Nephron progenitor cell (in vitro differentiated cells): ENCODE data around the gene CUL7.
A peak's percentile ranks its signal among the peaks of the same experiment; 100 is the strongest.

Experiments used
- DNase-seq: peaks from one replicate; pipeline ENCODE4 v3.0.0; 2021
- H3K27ac Mint-ChIP-seq: 2 replicates; pipeline ENCODE4 v1.8.0; 2021; ENCODE audit warnings: mild to moderate bottlenecking, moderate library complexity, mixed read lengths
- H3K27me3 Mint-ChIP-seq: 2 replicates; pipeline ENCODE4 v1.8.0; 2021; ENCODE audit warnings: mild to moderate bottlenecking, low read depth, mixed read lengths; ENCODE audit not compliant: poor library complexity
- H3K36me3 Mint-ChIP-seq: 2 replicates; pipeline ENCODE4 v1.8.0; 2021; ENCODE audit warnings: low read depth, mixed read lengths
- H3K4me1 Mint-ChIP-seq: 2 replicates; pipeline ENCODE4 v1.8.0; 2021; ENCODE audit warnings: mixed read lengths
- H3K4me3 Mint-ChIP-seq: 2 replicates; pipeline ENCODE4 v1.8.0; 2021; ENCODE audit warnings: mild to moderate bottlenecking, moderate library complexity, mixed read lengths
- H3K9me3 Mint-ChIP-seq: 2 replicates; pipeline ENCODE4 v1.8.0; 2021; ENCODE audit warnings: mild to moderate bottlenecking, moderate library complexity, mixed read lengths
- TF ChIP-seq, protein P1 (sequence below): fragments of 200-600 bp; sonication (generic); IDR thresholded peaks from 2 replicates; pipeline ENCODE4 v1.5.0; 2021; ENCODE audit warnings: antibody characterized with exemption

The CUL7 gene

GRCh38 chr6:43090559-43090956, 36.9 kb upstream of the CUL7 start:
- Mint-ChIP-seq H3K4me1 (peaks cover 87% of the 10 kb centered on the region), H3K4me3 (peak overlapping the region; percentile 66)

GRCh38 chr6:43089874-43090558, 36.4 kb upstream of the CUL7 start:
- Mint-ChIP-seq H3K4me3 (peak overlapping the region; percentile 66), H3K27ac (peak overlapping the region; percentile 99), H3K36me3 (no peaks in the 10 kb centered on the region), H3K4me1 (peaks cover 83% of the 10 kb centered on the region), H3K27me3 (no peaks in the 10 kb centered on the region), H3K9me3 (no peaks in the 10 kb centered on the region)
- TF ChIP-seq, protein P1, sequence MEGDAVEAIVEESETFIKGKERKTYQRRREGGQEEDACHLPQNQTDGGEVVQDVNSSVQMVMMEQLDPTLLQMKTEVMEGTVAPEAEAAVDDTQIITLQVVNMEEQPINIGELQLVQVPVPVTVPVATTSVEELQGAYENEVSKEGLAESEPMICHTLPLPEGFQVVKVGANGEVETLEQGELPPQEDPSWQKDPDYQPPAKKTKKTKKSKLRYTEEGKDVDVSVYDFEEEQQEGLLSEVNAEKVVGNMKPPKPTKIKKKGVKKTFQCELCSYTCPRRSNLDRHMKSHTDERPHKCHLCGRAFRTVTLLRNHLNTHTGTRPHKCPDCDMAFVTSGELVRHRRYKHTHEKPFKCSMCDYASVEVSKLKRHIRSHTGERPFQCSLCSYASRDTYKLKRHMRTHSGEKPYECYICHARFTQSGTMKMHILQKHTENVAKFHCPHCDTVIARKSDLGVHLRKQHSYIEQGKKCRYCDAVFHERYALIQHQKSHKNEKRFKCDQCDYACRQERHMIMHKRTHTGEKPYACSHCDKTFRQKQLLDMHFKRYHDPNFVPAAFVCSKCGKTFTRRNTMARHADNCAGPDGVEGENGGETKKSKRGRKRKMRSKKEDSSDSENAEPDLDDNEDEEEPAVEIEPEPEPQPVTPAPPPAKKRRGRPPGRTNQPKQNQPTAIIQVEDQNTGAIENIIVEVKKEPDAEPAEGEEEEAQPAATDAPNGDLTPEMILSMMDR, result no peak
- no peak for DNase-seq

More at GRCh38 chr6:43090559-43090956, 36.9 kb upstream of the CUL7 start:
- no peaks in the 10 kb centered on the region for H3K36me3 Mint-ChIP-seq
- TF ChIP-seq, protein P1, result no peak
- H3K27me3 Mint-ChIP-seq, result no peaks in the 10 kb centered on the region
- H3K27ac Mint-ChIP-seq, result peak overlapping the region; percentile 99
- H3K9me3 Mint-ChIP-seq, result no peaks in the 10 kb centered on the region
- no peak for DNase-seq

DNA sequence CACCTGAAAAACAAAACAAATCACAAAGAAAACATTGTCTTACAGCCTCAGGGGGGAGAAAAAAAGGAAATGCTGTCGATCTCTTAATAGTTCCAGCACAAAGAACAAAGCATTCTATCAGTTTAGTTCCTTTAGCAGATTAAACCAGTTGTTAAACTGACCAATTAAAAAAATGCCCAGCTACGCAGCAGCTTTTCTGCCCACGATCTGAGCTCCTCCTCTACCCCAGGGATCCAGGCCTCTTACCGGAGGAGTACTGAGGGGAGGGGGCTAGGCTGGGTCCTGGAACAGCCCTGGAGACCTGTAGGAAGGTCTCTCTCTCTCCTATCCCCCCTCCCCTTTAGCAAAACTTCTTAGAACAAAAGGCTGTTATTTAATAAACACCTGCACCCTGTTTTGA, 35.8 kb upstream of the CUL7 start:
- TF ChIP-seq, protein P1, result no peak
- Mint-ChIP-seq H3K27ac (peak overlapping the region; percentile 99), H3K27me3 (no peaks in the 10 kb centered on the region), H3K4me3 (peak overlapping the region; percentile 47), H3K4me1 (peaks cover 86% of the 10 kb centered on the region), H3K36me3 (no peaks in the 10 kb centered on the region), H3K9me3 (no peaks in the 10 kb centered on the region)
- no peak for DNase-seq

DNA sequence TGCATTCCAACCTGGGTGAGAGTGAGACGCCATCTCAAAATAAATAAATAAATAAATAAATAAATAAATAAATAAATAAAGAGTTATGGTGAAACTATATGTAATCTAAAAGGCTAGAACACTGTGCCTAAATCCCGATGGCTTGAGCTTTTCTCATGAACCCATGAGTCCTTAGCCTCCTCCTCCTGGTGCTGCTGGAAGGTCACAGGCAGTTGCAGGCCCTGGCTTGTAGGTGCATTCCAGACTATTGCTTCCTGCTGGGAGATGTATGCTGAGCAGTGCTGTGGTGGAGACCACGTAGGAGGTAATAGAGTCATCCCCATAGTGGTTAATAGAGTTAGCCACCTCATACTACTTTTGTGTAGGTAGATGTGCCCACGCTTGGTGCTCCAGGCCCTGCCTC, 35.0 kb upstream of the CUL7 start:
- Mint-ChIP-seq H3K4me3 (peak overlapping the region; percentile 47), H3K27me3 (no peaks in the 10 kb centered on the region), H3K4me1 (peaks cover 84% of the 10 kb centered on the region), H3K9me3 (no peaks in the 10 kb centered on the region), H3K27ac (peak overlapping the region; percentile 99), H3K36me3 (no peaks in the 10 kb centered on the region)
- TF ChIP-seq, protein P1, result no peak
- no peak for DNase-seq

DNA sequence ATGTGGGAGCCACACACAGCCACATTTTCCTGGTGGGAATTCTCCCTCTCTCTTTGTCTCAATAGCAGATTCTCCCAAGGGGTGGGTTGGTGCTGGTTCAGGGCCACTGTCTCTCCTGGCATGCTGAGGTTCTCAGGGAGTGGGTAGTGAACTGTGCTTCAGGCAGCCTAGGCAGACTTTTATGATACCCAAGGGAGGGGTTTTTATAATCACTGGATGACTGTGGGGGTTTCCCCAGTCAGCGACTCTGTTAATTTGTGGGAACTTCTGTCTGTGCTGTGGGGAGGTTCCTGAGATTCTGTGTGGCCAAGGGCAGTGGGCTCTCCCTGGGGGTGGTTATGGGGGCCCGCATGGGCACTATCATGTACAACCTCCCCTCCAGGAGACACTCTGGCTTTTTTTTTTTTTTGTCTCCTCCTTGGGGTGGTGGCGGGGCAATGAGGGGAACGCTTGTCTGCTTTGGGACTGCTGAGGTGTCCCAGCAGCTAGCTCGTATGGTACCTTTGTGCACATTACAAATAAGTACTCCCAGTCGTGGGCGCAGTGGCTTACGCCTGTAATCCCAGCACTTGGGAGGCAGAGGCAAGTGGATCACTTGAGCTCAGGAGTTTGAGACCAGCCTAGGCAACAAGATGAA, 32.5 kb upstream of the CUL7 start:
- Mint-ChIP-seq H3K4me3 (no peak overlapping the region), H3K4me1 (peaks cover 76% of the 10 kb centered on the region), H3K27ac (peak overlapping the region; percentile 98), H3K36me3 (peaks cover 2% of the 10 kb centered on the region), H3K9me3 (no peaks in the 10 kb centered on the region), H3K27me3 (no peaks in the 10 kb centered on the region)
- DNase-seq, result peak; percentile 31
- TF ChIP-seq, protein P1, result no peak
